ENCODE measurements around the gene LSR. TPM values are rescaled to one million over a fixed set of nuclear protein-coding genes. Genes with fewer than 3 reads are reported as not detected.
"Not testable (repeated sequence)": the region's sequence is repeated elsewhere in the genome, so short reads cannot be mapped to it uniquely, and the experiment has no call there.

The LSR gene
- total RNA-seq, 1 experiment from 2014 or later: 0.23 TPM

- no peak for DNase-seq (ENCODE audit: low read depth)
Measured at GRCh38 chr19:35284153-35285094, 35.6 kb downstream of the LSR start.

DNA sequence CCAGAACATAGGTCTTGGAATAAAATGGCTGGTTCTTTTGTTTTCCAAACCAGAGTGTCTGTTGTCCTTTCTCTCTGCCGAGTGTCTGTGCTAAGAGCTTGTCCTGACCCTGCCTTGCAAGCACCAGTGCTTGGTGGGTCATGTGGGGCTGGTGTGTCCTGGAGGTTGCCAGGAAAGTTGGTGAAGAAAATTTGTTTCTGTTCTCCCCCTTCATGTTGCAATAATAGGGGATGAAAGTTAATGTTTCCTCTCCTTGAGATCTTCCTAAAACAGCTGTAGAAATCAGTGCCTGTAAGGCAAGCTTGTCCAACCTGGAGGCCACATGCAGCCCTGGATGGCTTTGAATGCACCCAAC is 36.3 kb downstream of the LSR start:
- no peak for DNase-seq (ENCODE audit: low read depth)

- not testable (repeated sequence) for DNase-seq (ENCODE audit: low read depth)
Measured at GRCh38 chr19:35285465-35285864, 36.7 kb downstream of the LSR start.

DNA sequence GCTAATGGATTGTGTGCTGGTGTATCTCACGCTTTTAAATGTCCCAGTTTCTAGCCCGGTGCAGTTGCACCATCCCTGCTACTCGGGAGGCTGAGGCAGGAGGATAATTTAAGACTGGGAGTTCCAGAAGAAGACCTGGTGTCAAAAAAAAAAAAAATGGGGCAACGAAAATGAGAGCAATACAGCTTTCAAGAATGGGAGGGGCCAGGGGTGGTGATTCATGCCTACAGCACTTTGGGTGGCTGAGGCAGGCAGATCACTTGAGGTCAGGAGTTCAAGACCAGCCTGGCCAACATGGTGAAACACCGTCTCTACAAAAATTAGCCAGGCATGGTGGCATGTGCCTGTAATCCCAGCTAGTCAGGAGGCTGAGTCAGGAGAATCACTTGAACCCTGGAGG is 37.3 kb downstream of the LSR start:
- DNase-seq (ENCODE audit: low read depth): not testable (repeated sequence)

GRCh38 chr19:35287713-35288112 is 38.9 kb downstream of the LSR start:
- DNase-seq (ENCODE audit: low read depth): no peak

DNA sequence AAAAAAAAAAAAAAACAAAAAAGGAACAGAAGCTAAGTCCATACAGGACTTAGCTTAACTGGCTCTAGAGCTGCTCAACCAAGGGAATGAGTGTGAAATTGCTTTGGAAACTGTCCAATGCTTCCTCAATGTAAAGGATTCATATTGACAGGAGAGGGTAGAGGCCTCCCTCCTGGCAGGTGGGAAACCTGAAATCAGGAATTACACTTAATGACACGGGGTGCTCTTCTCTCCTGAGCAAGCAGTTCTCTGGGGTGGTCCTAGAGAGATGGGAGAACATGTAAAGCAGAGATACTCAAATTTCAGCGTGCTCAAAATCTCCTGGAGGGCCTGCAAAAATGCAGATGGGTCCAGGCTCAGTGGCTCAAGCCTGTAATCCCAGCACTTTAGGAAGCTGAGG is 39.5 kb downstream of the LSR start:
- DNase-seq (ENCODE audit: low read depth): no peak

- DNase-seq (ENCODE audit: low read depth): no peak
Measured at GRCh38 chr19:35288906-35289305, 40.1 kb downstream of the LSR start.

GRCh38 chr19:35290381-35291127 is 41.8 kb downstream of the LSR start:
- DNase-seq (ENCODE audit: low read depth): no peak

DNA sequence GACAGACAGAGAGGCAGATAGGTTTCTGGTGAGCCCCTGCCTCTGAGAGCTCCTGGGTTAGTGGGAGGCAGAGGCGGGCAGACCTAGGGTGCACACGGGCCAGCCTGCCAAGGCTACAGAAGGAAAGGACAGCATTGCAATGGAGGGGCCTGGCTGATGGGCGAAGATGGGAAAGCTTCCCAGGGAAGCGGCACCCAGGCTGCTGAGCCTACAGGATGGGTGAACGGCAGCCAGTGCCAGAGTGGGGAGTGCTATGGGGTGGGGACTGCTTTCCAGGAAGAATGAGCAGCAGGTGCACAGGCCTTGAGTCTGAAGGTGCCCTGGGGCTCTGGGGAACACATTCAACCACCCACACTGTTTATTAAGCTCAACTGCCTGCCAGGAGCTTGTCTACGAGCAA is 42.5 kb downstream of the LSR start:
- DNase-seq (ENCODE audit: low read depth): no peak

- no peak for DNase-seq (ENCODE audit: low read depth)
Measured at GRCh38 chr19:35291916-35292315, 43.1 kb downstream of the LSR start, which contains the start of gene MAG. Gene MAG (plus strand): TSS chr19:35292161. CDS start chr19:35295409, 3,248 bp downstream.

DNA sequence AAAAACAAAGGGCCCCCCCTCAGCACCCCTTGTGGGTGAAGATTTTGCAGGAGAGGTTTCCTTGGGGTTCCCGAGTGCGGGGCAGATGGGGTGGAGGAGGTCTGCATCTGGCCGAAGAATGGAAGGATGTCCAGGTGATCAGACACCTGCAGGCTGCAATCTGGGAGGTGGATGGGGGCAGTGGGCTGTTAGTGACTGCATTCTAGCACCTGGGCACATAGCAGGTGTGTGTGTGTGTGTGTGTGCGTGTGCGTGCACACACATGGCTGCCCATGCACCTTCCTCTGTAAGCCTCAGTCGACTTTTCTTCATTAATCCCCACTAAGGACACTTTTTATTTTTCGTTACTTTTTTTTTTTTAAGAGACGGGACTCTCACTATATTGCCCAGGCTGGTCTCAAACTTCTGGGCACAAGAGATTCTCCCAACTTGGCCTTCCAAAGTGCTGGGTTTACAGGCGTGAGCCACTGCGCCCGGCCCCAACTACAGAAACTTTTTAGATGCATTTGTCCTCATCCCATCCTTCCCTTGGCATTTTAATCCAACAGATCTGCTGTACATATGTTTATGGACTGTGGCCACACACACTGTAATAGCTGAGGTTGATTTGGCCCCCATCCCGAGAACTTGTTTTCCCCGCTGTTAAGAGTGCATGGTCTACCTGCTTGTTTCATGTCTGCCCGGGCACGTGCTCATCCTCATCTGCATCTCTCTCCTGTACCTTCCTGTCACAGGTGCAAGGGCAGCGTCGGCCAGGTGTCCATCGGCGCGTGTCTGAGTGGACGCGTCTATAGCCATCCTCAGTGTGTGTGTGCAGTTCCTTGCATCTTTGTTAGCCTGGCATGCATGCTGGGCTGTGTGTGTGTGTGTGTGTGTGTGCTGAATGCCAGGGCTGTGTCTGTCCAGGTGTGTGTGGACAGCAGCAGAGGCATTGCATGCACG is 43.9 kb downstream of the LSR start:
- DNase-seq (ENCODE audit: low read depth): no peak

- no peak for DNase-seq (ENCODE audit: low read depth)
Measured at GRCh38 chr19:35293363-35293739, 44.5 kb downstream of the LSR start.

- no peak for DNase-seq (ENCODE audit: low read depth)
Measured at GRCh38 chr19:35293808-35294207, 45.0 kb downstream of the LSR start.

- no peak for DNase-seq (ENCODE audit: low read depth)
Measured at GRCh38 chr19:35294328-35294727, 45.5 kb downstream of the LSR start.

- DNase-seq (ENCODE audit: low read depth): no peak
Measured at GRCh38 chr19:35294859-35295791, 46.3 kb downstream of the LSR start.

DNA sequence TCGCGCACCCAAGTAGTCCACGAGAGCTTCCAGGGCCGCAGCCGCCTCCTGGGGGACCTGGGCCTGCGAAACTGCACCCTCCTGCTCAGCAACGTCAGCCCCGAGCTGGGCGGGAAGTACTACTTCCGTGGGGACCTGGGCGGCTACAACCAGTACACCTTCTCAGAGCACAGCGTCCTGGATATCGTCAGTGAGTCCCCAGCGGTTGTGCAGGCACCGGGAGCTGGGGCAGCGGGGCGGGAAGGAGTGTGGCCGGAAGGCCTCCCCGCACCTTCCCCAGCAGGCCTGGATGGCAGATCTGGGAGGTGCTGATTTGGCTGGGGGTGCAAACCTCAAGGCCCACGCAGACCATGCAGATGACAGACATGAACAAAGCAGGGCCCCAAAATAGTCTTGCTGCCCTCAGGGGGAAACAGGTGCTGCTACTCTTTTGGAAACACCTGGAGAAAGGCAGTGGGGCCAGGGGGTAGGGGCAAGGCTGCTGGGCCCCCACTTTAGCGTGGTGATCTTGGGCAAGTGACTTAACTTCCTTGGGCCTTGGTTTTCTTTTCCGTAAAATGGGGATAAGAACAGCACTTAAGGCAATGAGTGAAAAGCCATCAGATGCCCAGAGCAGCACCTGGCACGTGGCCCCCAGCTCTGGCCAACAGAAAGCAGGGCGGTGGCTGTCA is 47.1 kb downstream of the LSR start:
- DNase-seq (ENCODE audit: low read depth): no peak

- DNase-seq (ENCODE audit: low read depth): no peak
Measured at GRCh38 chr19:35296644-35297514, 48.1 kb downstream of the LSR start.

GRCh38 chr19:35297515-35297848 is 48.7 kb downstream of the LSR start:
- no peak for DNase-seq (ENCODE audit: low read depth)

- no peak for DNase-seq (ENCODE audit: low read depth)
Measured at GRCh38 chr19:35297922-35298321, 49.1 kb downstream of the LSR start.
